HCT116 (cell line): ENCODE results near the gene RSPO1. TPM values are rescaled to one million over a fixed set of nuclear protein-coding genes. Genes with fewer than 3 reads are reported as not detected.

Experiments
- EZH2phosphoT487 ChIP-seq: fragments of 200-600 bp; IDR thresholded peaks from 2 replicates; pipeline ENCODE4 v1.6.1; 2018; ENCODE audit warnings: antibody characterized with exemption, borderline replicate concordance
- FOSL1 ChIP-seq: IDR thresholded peaks from 2 replicates; pipeline ENCODE4 v1.6.1; 2012; ENCODE audit warnings: low read depth
- POLR2A ChIP-seq: IDR thresholded peaks from 2 replicates; pipeline ENCODE4 v1.7.0; 2011; ENCODE audit warnings: borderline replicate concordance; ENCODE audit not compliant: insufficient read depth, insufficient read length; ENCODE audit errors: extremely low read depth
- SP1 ChIP-seq: IDR thresholded peaks from 2 replicates; pipeline ENCODE4 v1.6.1; 2012; ENCODE audit warnings: low read depth
- TCF7L2 ChIP-seq: IDR thresholded peaks from 2 replicates; pipeline ENCODE4 v1.7.0; 2011; ENCODE audit warnings: borderline replicate concordance, inconsistent platforms; ENCODE audit not compliant: insufficient read depth, insufficient read length; ENCODE audit errors: extremely low read depth
- total RNA-seq: library from RNA; stranded (reverse); gene quantifications from one replicate; pipeline ENCODE4 v1.2.1, GENCODE V29; 2021; ENCODE audit not compliant: unreplicated experiment
- TF ChIP-seq, protein P1 (sequence below): IDR thresholded peaks from 2 replicates; pipeline ENCODE4 v1.6.1; 2012; ENCODE audit warnings: low read depth
- TF ChIP-seq, protein P2 (sequence below): IDR thresholded peaks from 2 replicates; pipeline ENCODE4 v1.6.1; 2012
- TF ChIP-seq, protein P3 (sequence below), 3 experiments: fragments of 200-600 bp in 1 of 3; sonication (generic) in 1 of 3; IDR thresholded peaks in 2 of 3; conservative IDR thresholded peaks in 1 of 3; 2 replicates each; pipeline ENCODE4 v1.5.1; 2012 to 2017; ENCODE audit warnings: low read depth in 2 of 3, low read length in 2 of 3, antibody characterized with exemption in 1 of 3, borderline replicate concordance in 1 of 3, control low read depth in 1 of 3, mild to moderate bottlenecking in 1 of 3, mixed read lengths in 1 of 3, mixed run types in 1 of 3, moderate library complexity in 1 of 3; ENCODE audit not compliant: insufficient read depth in 1 of 3

RSPO1 gene
- total RNA-seq, 1 experiment from 2014 or later, result 0.15 TPM

DNA sequence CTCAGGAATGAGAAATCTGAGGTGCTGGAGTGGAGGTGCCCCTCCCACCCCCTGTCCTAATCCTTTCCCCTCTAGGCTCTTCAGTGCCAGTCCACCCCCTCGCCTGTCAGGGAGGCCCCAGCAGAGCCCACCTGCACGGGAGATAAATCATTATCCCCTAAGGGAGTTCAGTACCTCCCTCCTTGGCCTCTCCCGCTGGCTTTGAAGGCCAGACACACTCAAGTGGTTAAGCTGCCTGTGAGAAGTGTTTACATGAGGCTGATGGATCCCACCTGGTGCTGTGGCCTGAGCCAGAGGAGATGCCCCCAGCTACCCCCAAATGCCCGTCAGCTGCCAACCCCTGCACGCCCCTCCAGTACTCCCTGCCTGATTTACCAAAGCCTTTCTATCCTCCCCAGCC, 3.7 kb downstream of the RSPO1 start (continued):
- TF ChIP-seq, protein P1, sequence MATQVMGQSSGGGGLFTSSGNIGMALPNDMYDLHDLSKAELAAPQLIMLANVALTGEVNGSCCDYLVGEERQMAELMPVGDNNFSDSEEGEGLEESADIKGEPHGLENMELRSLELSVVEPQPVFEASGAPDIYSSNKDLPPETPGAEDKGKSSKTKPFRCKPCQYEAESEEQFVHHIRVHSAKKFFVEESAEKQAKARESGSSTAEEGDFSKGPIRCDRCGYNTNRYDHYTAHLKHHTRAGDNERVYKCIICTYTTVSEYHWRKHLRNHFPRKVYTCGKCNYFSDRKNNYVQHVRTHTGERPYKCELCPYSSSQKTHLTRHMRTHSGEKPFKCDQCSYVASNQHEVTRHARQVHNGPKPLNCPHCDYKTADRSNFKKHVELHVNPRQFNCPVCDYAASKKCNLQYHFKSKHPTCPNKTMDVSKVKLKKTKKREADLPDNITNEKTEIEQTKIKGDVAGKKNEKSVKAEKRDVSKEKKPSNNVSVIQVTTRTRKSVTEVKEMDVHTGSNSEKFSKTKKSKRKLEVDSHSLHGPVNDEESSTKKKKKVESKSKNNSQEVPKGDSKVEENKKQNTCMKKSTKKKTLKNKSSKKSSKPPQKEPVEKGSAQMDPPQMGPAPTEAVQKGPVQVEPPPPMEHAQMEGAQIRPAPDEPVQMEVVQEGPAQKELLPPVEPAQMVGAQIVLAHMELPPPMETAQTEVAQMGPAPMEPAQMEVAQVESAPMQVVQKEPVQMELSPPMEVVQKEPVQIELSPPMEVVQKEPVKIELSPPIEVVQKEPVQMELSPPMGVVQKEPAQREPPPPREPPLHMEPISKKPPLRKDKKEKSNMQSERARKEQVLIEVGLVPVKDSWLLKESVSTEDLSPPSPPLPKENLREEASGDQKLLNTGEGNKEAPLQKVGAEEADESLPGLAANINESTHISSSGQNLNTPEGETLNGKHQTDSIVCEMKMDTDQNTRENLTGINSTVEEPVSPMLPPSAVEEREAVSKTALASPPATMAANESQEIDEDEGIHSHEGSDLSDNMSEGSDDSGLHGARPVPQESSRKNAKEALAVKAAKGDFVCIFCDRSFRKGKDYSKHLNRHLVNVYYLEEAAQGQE, result no peak
- TF ChIP-seq EZH2phosphoT487 (no peak), TCF7L2 (no peak), POLR2A (no peak), SP1 (no peak), FOSL1 (no peak)
- TF ChIP-seq, protein P2, sequence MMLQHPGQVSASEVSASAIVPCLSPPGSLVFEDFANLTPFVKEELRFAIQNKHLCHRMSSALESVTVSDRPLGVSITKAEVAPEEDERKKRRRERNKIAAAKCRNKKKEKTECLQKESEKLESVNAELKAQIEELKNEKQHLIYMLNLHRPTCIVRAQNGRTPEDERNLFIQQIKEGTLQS, result no peak
- TF ChIP-seq, protein P3, sequence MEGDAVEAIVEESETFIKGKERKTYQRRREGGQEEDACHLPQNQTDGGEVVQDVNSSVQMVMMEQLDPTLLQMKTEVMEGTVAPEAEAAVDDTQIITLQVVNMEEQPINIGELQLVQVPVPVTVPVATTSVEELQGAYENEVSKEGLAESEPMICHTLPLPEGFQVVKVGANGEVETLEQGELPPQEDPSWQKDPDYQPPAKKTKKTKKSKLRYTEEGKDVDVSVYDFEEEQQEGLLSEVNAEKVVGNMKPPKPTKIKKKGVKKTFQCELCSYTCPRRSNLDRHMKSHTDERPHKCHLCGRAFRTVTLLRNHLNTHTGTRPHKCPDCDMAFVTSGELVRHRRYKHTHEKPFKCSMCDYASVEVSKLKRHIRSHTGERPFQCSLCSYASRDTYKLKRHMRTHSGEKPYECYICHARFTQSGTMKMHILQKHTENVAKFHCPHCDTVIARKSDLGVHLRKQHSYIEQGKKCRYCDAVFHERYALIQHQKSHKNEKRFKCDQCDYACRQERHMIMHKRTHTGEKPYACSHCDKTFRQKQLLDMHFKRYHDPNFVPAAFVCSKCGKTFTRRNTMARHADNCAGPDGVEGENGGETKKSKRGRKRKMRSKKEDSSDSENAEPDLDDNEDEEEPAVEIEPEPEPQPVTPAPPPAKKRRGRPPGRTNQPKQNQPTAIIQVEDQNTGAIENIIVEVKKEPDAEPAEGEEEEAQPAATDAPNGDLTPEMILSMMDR (IDR thresholded peaks at IDR 0.05 in 2 of 3, conservative IDR thresholded peaks at IDR 0.05 in 1 of 3; ENCODE audit: borderline replicate concordance in 1 of 3, insufficient read depth in 1 of 3, low read depth in 2 of 3, low read length in 2 of 3), result no peak
- TF ChIP-seq, all 23 proteins: peak for 0
